Common myeloid progenitor, CD34-positive (primary cell): ENCODE measurements around the gene RUNX1.

Experiments
- CTCF ChIA-PET: fragments of 350-600 bp; sonication (Branson Sonifier 250); formaldehyde crosslinking; loops from one replicate; lab custom pipeline; 2021; ENCODE audit warnings: antibody characterized with exemption; lab: Charles Lee
- POLR2A ChIA-PET: fragments of 350-600 bp; sonication (Branson Sonifier 250); formaldehyde crosslinking; loops from one replicate; lab custom pipeline; 2021; ENCODE audit warnings: antibody characterized with exemption; lab: Charles Lee
- DNase-seq, 3 donors: peaks; one replicate each; pipeline versions ENCODE4 v3.0.0 to v3.0.0-alpha.2; 2013
- H3K27ac ChIP-seq, 2 experiments: 1 replicate in 1 of 2; 2 replicates in 1 of 2; pipeline ENCODE4 v1.7.0; 2013; ENCODE audit warnings: inconsistent platforms in 2 of 2, low read length in 2 of 2, mild to moderate bottlenecking in 2 of 2, low read depth in 1 of 2, moderate library complexity in 1 of 2; ENCODE audit not compliant: severe bottlenecking in 2 of 2, insufficient read depth in 1 of 2, poor library complexity in 1 of 2
- H3K27me3 ChIP-seq, 5 experiments: replicated peaks in 2 of 5; 1 replicate in 3 of 5; 2 replicates in 2 of 5; pipeline versions ENCODE4 v1.6.1 to v1.7.0; 2013; ENCODE audit warnings: low read length in 4 of 5, mild to moderate bottlenecking in 2 of 5, moderate library complexity in 2 of 5, inconsistent platforms in 1 of 5; ENCODE audit not compliant: insufficient read depth in 5 of 5, control insufficient read depth in 4 of 5
- H3K36me3 ChIP-seq, 4 experiments: 1 replicate in 2 of 4; 2 replicates in 2 of 4; pipeline versions ENCODE4 v1.6.1 to v1.7.0; 2013; ENCODE audit warnings: low read length in 3 of 4, control low read depth in 1 of 4, mild to moderate bottlenecking in 1 of 4; ENCODE audit not compliant: control insufficient read depth in 4 of 4, insufficient read depth in 4 of 4
- H3K4me1 ChIP-seq, 4 experiments: 1 replicate in 3 of 4; 2 replicates in 1 of 4; pipeline versions ENCODE4 v1.6.1 to v1.7.1; 2013; ENCODE audit warnings: low read length in 3 of 4, mild to moderate bottlenecking in 3 of 4, control low read depth in 1 of 4, inconsistent platforms in 1 of 4, moderate library complexity in 1 of 4; ENCODE audit not compliant: control insufficient read depth in 4 of 4, insufficient read depth in 4 of 4; ENCODE audit errors: control extremely low read depth in 1 of 4
- H3K4me3 ChIP-seq, 7 experiments: 1 replicate in 4 of 7; 2 replicates in 3 of 7; pipeline versions ENCODE4 v1.5.1 to v1.7.0; 2013; ENCODE audit warnings: mild to moderate bottlenecking in 7 of 7, low read length in 6 of 7, moderate library complexity in 6 of 7, inconsistent platforms in 2 of 7, low read depth in 2 of 7, control low read depth in 1 of 7; ENCODE audit not compliant: insufficient read depth in 4 of 7, control insufficient read depth in 1 of 7; ENCODE audit errors: extremely low read depth in 1 of 7
- H3K9me3 ChIP-seq, 5 experiments: 1 replicate in 4 of 5; 2 replicates in 1 of 5; pipeline versions ENCODE4 v1.6.1 to v1.7.1; 2013; ENCODE audit warnings: low read length in 4 of 5, mild to moderate bottlenecking in 2 of 5, inconsistent platforms in 1 of 5, low read depth in 1 of 5, moderate library complexity in 1 of 5; ENCODE audit not compliant: control insufficient read depth in 4 of 5, insufficient read depth in 2 of 5; ENCODE audit errors: control extremely low read depth in 1 of 5
- WGBS: methylation state at CpG from one replicate; pipeline ENCODE4 v1.1.5; 2013; ENCODE audit not compliant: insufficient coverage; 5-methylcytosine and 5-hydroxymethylcytosine counted together

The RUNX1 gene

GRCh38 chr21:34923626-34924025, 125.5 kb downstream of the RUNX1 start:
- Histone ChIP-seq H3K4me3 (no peak overlapping the region), H3K9me3 (no peaks in the 10 kb centered on the region), H3K4me1 (peaks cover 8 to 51% (median 24%) of the 10 kb centered on the region in 4 experiments), H3K36me3 (peaks cover 0 to 44% (median 19%) of the 10 kb centered on the region in 4 experiments), H3K27ac (no peak overlapping the region), H3K27me3 (no peaks in the 10 kb centered on the region)
- POLR2A ChIA-PET: interaction anchor here (0.9 kb wide), 1 partner anchor 15 kb away, joined by 3 read pairs; no protein-coding TSS in a partner anchor
- CTCF ChIA-PET: interaction anchor here (0.9 to 1.9 kb wide), 4 partner anchors 8 to 23 kb away, joined by 3 to 8 read pairs (median 4); no protein-coding TSS in a partner anchor
- DNase-seq: no peak
- WGBS: 100% methylated on average over 3 of the region's 4 CpGs

GRCh38 chr21:34923202-34923601, 125.9 kb downstream of the RUNX1 start:
- ChIA-PET POLR2A (interaction anchor here (0.9 kb wide), 1 partner anchor 15 kb away, joined by 3 read pairs; no protein-coding TSS in a partner anchor), CTCF (interaction anchor here (0.9 to 1.9 kb wide), 4 partner anchors 9 to 24 kb away, joined by 3 to 8 read pairs (median 4); no protein-coding TSS in a partner anchor)
- H3K27me3 ChIP-seq: no peaks in the 10 kb centered on the region
- WGBS: 73% methylated on average over 4 of the region's 4 CpGs
- DNase-seq: no peak
- H3K36me3 ChIP-seq: peaks cover 0 to 44% (median 17%) of the 10 kb centered on the region in 4 experiments
- no peak overlapping the region for H3K4me3 ChIP-seq
- H3K4me1 ChIP-seq: peaks cover 8 to 50% (median 24%) of the 10 kb centered on the region in 4 experiments
- no peaks in the 10 kb centered on the region for H3K9me3 ChIP-seq
- H3K27ac ChIP-seq: no peak overlapping the region

- peak in 2 of 3 donors; percentile 68 to 69 for DNase-seq
- no peak overlapping the region for H3K4me3 ChIP-seq
- H3K27me3 ChIP-seq: no peaks in the 10 kb centered on the region
- POLR2A ChIA-PET: interaction anchor here (0.9 kb wide), 1 partner anchor 14 kb away, joined by 3 read pairs; no protein-coding TSS in a partner anchor
- H3K36me3 ChIP-seq: peaks cover 0 to 45% (median 17%) of the 10 kb centered on the region in 4 experiments
- CTCF ChIA-PET: interaction anchor here (0.9 to 1.9 kb wide), 3 partner anchors 10 to 24 kb away, joined by 3 to 5 read pairs (median 3); no protein-coding TSS in a partner anchor
- no peak overlapping the region for H3K27ac ChIP-seq
- H3K9me3 ChIP-seq: no peaks in the 10 kb centered on the region
- H3K4me1 ChIP-seq: peaks cover 8 to 45% (median 24%) of the 10 kb centered on the region in 4 experiments
These were observed 126.6 kb downstream of the RUNX1 start for GRCh38 chr21:34922479-34922878.

- ChIA-PET POLR2A (no interaction called here), CTCF (interaction anchor here (1.0 to 1.6 kb wide), 4 partner anchors 8 to 24 kb away, joined by 3 to 4 read pairs (median 3); no protein-coding TSS in a partner anchor)
- Histone ChIP-seq H3K27ac (no peak overlapping the region), H3K4me1 (peaks cover 8 to 46% (median 19%) of the 10 kb centered on the region in 4 experiments), H3K36me3 (peaks cover 3 to 54% (median 13%) of the 10 kb centered on the region in 4 experiments), H3K27me3 (no peaks in the 10 kb centered on the region), H3K9me3 (no peaks in the 10 kb centered on the region), H3K4me3 (no peak overlapping the region)
- DNase-seq: no peak
These were observed 128.0 kb downstream of the RUNX1 start for GRCh38 chr21:34921151-34921550.

GRCh38 chr21:34919406-34919805, 129.7 kb downstream of the RUNX1 start:
- Histone ChIP-seq H3K27me3 (no peaks in the 10 kb centered on the region), H3K9me3 (no peaks in the 10 kb centered on the region), H3K4me1 (peaks cover 12 to 57% (median 22%) of the 10 kb centered on the region in 4 experiments), H3K36me3 (peaks cover 7 to 50% (median 17%) of the 10 kb centered on the region in 4 experiments), H3K27ac (no peak overlapping the region), H3K4me3 (no peak overlapping the region)
- DNase-seq: no peak
- CTCF ChIA-PET: interaction anchor here (1.1 to 1.5 kb wide), 2 partner anchors 8 to 27 kb away, joined by 3 read pairs; no protein-coding TSS in a partner anchor
- POLR2A ChIA-PET: no interaction called here
- WGBS: 52% methylated on average over 5 of the region's 6 CpGs

- Histone ChIP-seq H3K27me3 (no peaks in the 10 kb centered on the region), H3K9me3 (no peaks in the 10 kb centered on the region), H3K36me3 (peaks cover 9 to 38% (median 17%) of the 10 kb centered on the region in 4 experiments), H3K27ac (no peak overlapping the region), H3K4me1 (peaks cover 15 to 65% (median 35%) of the 10 kb centered on the region in 4 experiments), H3K4me3 (no peak overlapping the region)
- no peak for DNase-seq
- WGBS: 70% methylated on average over 4 of the region's 7 CpGs
- ChIA-PET CTCF (interaction anchor here (1.2 kb wide), 1 partner anchor 16 kb away, joined by 4 read pairs; no protein-coding TSS in a partner anchor), POLR2A (no interaction called here)
These were observed 132.7 kb downstream of the RUNX1 start for GRCh38 chr21:34916446-34916845.

GRCh38 chr21:34915364-34915841, 133.7 kb downstream of the RUNX1 start:
- Histone ChIP-seq H3K27me3 (no peaks in the 10 kb centered on the region), H3K9me3 (no peaks in the 10 kb centered on the region), H3K36me3 (peaks cover 9 to 35% (median 17%) of the 10 kb centered on the region in 4 experiments), H3K4me1 (peaks cover 25 to 75% (median 43%) of the 10 kb centered on the region in 4 experiments), H3K4me3 (no peak overlapping the region), H3K27ac (peak overlapping the region in 1 of 2 experiments; percentile 23)
- ChIA-PET POLR2A (no interaction called here), CTCF (interaction anchor here (0.7 kb wide), 1 partner anchor 26 kb away, joined by 3 read pairs; no protein-coding TSS in a partner anchor)
- no peak for DNase-seq
